Stimulated activated CD8-positive, alpha-beta memory T cell treated with anti-CD3 and anti-CD28 coated beads, Interleukin-2, amount 100 ng/mL, for 1 hour (primary cell): ENCODE data around the gene ZDHHC17.
"Not testable (repeated sequence)": the region's sequence is repeated elsewhere in the genome, so short reads cannot be mapped to it uniquely, and the experiment has no call there.

ENCODE experiments used
- DNase-seq, 2 donors: peaks; one replicate each; pipeline ENCODE4 v3.0.0-alpha.2; 2020; ENCODE audit warnings: low read depth in 2 of 2

The ZDHHC17 gene

GRCh38 chr12:76763746-76764675 lies at the start of gene ZDHHC17:
TSS of gene ZDHHC17 (plus strand) at chr12:76764115. CDS start at chr12:76764237, 122 bp downstream.
- DNase-seq, result peak; percentile 86 to 88

GRCh38 chr12:76714415-76714814 lies 49.5 kb upstream of the ZDHHC17 start:
- DNase-seq, result no peak

GRCh38 chr12:76714861-76715260 lies 49.1 kb upstream of the ZDHHC17 start:
- no peak for DNase-seq

GRCh38 chr12:76715332-76715731 lies 48.6 kb upstream of the ZDHHC17 start:
- no peak for DNase-seq

GRCh38 chr12:76717314-76717713 lies 46.6 kb upstream of the ZDHHC17 start:
- DNase-seq, result no peak

GRCh38 chr12:76719171-76720041 lies 44.5 kb upstream of the ZDHHC17 start:
- DNase-seq, result no peak

- no peak for DNase-seq
Measured at GRCh38 chr12:76720068-76720467, 43.8 kb upstream of the ZDHHC17 start.

- DNase-seq, result no peak
Measured at GRCh38 chr12:76726626-76727025, 37.3 kb upstream of the ZDHHC17 start.

- DNase-seq, result not testable (repeated sequence)
Measured at GRCh38 chr12:76732188-76732587, 31.7 kb upstream of the ZDHHC17 start.

GRCh38 chr12:76737689-76738088 lies 26.2 kb upstream of the ZDHHC17 start:
- not testable (repeated sequence) for DNase-seq

- no peak for DNase-seq
Measured at GRCh38 chr12:76738824-76739579, 24.9 kb upstream of the ZDHHC17 start.

GRCh38 chr12:76739896-76740295 lies 24.0 kb upstream of the ZDHHC17 start:
- DNase-seq, result no peak

GRCh38 chr12:76740501-76740900 lies 23.4 kb upstream of the ZDHHC17 start:
- DNase-seq, result no peak

- DNase-seq, result no peak
Measured at GRCh38 chr12:76745343-76745742, 18.6 kb upstream of the ZDHHC17 start.

- DNase-seq, result no peak
Measured at GRCh38 chr12:76746516-76746915, 17.4 kb upstream of the ZDHHC17 start.

- DNase-seq, result no peak
Measured at GRCh38 chr12:76747245-76747644, 16.7 kb upstream of the ZDHHC17 start.

- DNase-seq, result no peak
Measured at GRCh38 chr12:76755829-76756379, 8.0 kb upstream of the ZDHHC17 start.

- DNase-seq, result no peak
Measured at GRCh38 chr12:76757694-76758093, 6.2 kb upstream of the ZDHHC17 start.

- no peak for DNase-seq
Measured at GRCh38 chr12:76762601-76762980, 1.3 kb upstream of the ZDHHC17 start.

GRCh38 chr12:76764856-76765255 lies 941 bp downstream of the ZDHHC17 start:
- no peak for DNase-seq

GRCh38 chr12:76765598-76765997 lies 1.7 kb downstream of the ZDHHC17 start:
- DNase-seq, result no peak
